HFFc6 (cell line): ENCODE results near the gene KIF7. TPM values are rescaled to one million over a fixed set of nuclear protein-coding genes. Genes with fewer than 3 reads are reported as not detected.
"Not testable (repeated sequence)": the region's sequence is repeated elsewhere in the genome, so short reads cannot be mapped to it uniquely, and the experiment has no call there.

ENCODE experiments used
- DNase-seq: peaks from one replicate; pipeline ENCODE4 v3.0.0-alpha.2; 2018
- H3K27ac Mint-ChIP-seq: 2 replicates; pipeline ENCODE4 v1.8.0; 2020; ENCODE audit warnings: mild to moderate bottlenecking, mixed read lengths
- H3K27me3 Mint-ChIP-seq: 2 replicates; pipeline ENCODE4 v1.8.0; 2021; ENCODE audit warnings: mild to moderate bottlenecking, moderate library complexity, mixed read lengths; ENCODE audit not compliant: insufficient read depth
- H3K36me3 Mint-ChIP-seq: 2 replicates; pipeline ENCODE4 v1.8.0; 2021; ENCODE audit warnings: low read depth, mixed read lengths
- H3K4me1 Mint-ChIP-seq: 2 replicates; pipeline ENCODE4 v1.8.0; 2020; ENCODE audit warnings: low read depth, mixed read lengths
- H3K4me3 Mint-ChIP-seq: 2 replicates; pipeline ENCODE4 v1.8.0; 2020; ENCODE audit warnings: mild to moderate bottlenecking, moderate library complexity, mixed read lengths
- H3K9me3 Mint-ChIP-seq: 2 replicates; pipeline ENCODE4 v1.8.0; 2020; ENCODE audit warnings: mild to moderate bottlenecking, mixed read lengths
- total RNA-seq, 6 experiments: library from RNA; stranded (reverse); fragmentation: NEBNext Ultra II Directional; extraction: Animal tissue kit (Norgen Biotek cat#: 25700); gene quantifications; 2 replicates in 1 of 6; 3 replicates in 5 of 6; pipeline ENCODE4 v1.2.3, GENCODE V29; 2021
- TF ChIP-seq, protein P1 (sequence below): fragments of 200-600 bp; sonication (generic); IDR thresholded peaks from 2 replicates; pipeline ENCODE4 v1.5.0; 2021; ENCODE audit warnings: antibody characterized with exemption, mild to moderate bottlenecking

KIF7 gene
- total RNA-seq, 6 experiments from 2014 or later = 21.9 to 27.3 (median 24.5) TPM

DNA sequence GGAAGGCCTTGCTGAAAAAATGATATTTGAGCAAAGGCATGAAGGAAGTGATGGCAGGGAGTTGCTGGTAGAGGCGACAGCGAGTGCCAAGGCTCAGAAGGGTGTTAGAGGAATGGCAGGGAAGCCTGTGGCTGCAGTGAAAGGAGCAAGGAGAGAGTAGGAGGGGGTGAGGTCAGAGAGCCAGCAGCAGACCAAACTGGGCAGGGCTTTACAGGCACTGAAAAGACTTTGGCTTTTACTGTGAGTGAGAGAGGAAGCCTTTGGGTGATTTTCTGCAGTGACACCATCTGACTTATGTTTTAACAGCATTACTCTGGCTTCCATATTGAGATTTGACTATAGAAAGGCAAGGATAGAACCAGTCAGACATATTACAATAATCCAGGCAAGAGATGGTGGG is 68.6 kb downstream of the KIF7 start:
- Mint-ChIP-seq H3K4me3 (no peak overlapping the region), H3K4me1 (0 out of 2 replicates have a peak, but pooled peaks cover under 1% of the 10 kb centered on the region), H3K36me3 (no peaks in the 10 kb centered on the region)

DNA sequence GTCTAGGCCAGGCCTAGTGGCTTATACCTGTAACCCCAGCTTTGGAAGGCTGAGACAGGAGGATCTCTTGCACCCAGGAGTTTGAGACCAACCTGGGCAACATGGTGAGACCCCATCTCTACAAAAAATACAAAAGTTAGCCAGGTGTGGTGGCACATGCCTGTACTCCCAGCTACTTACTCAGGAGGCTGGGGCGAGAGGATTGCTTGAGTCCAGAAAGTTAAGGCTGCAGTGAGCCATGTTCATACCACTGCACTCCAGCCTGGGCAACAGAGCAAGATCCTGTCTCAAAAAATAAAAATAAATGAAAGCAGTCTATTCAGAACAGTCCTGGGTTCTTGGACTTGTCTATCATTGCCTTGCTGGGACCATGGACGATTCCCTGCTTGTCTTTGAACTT is 74.5 kb downstream of the KIF7 start:
- not testable (repeated sequence) for H3K36me3 Mint-ChIP-seq, H3K9me3 Mint-ChIP-seq, DNase-seq, H3K27ac Mint-ChIP-seq, H3K4me3 Mint-ChIP-seq, H3K27me3 Mint-ChIP-seq
- H3K4me1 Mint-ChIP-seq = peaks cover 36% of the 10 kb centered on the region

More for the DNA sequence above, 68.6 kb downstream of the KIF7 start:
- no peak overlapping the region for H3K27ac Mint-ChIP-seq
- no peaks in the 10 kb centered on the region for H3K27me3 Mint-ChIP-seq
- TF ChIP-seq, protein P1, sequence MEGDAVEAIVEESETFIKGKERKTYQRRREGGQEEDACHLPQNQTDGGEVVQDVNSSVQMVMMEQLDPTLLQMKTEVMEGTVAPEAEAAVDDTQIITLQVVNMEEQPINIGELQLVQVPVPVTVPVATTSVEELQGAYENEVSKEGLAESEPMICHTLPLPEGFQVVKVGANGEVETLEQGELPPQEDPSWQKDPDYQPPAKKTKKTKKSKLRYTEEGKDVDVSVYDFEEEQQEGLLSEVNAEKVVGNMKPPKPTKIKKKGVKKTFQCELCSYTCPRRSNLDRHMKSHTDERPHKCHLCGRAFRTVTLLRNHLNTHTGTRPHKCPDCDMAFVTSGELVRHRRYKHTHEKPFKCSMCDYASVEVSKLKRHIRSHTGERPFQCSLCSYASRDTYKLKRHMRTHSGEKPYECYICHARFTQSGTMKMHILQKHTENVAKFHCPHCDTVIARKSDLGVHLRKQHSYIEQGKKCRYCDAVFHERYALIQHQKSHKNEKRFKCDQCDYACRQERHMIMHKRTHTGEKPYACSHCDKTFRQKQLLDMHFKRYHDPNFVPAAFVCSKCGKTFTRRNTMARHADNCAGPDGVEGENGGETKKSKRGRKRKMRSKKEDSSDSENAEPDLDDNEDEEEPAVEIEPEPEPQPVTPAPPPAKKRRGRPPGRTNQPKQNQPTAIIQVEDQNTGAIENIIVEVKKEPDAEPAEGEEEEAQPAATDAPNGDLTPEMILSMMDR = no peak
- no peaks in the 10 kb centered on the region for H3K9me3 Mint-ChIP-seq
- no peak for DNase-seq

DNA sequence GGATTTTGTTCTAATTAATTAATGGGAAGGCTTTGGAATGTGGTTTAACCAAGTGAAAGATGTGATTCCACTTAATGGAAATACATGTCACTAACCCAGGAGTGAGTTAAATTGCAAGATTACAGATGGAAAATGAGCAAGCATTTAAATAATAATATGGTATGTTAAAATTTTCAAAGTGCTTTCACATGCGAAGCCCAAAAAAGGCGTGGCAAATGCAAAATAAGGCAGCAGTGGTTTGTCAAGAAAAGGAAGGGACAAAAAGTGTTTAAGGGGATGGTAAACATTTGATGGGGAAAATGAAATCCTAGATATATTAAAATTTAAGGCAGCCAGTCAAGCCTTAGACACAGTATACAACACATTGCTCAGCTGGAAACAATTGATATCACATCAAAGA is 77.1 kb downstream of the KIF7 start:
- peak overlapping the region; percentile 89 for H3K4me3 Mint-ChIP-seq
- peaks cover 4% of the 10 kb centered on the region; the same call in 1 of the 2 replicates for H3K27me3 Mint-ChIP-seq
- TF ChIP-seq, protein P1 = no peak
- H3K9me3 Mint-ChIP-seq = no peaks in the 10 kb centered on the region
- peaks cover 36% of the 10 kb centered on the region for H3K4me1 Mint-ChIP-seq
- H3K36me3 Mint-ChIP-seq = peaks cover 6% of the 10 kb centered on the region; the same call in 1 of the 2 replicates
- DNase-seq = no peak
- H3K27ac Mint-ChIP-seq = peak overlapping the region; percentile 79; the same call in 1 of the 2 replicates

Other genes with a start within 250 kb of the KIF7 start
- gene RHCG, start 158.9 kb downstream of the KIF7 start, total RNA-seq = not detected
- gene TICRR, start 80.0 kb downstream of the KIF7 start, total RNA-seq = 1 to 10 TPM; 3.0 to 6.0 (median 5.0) TPM
- gene PLIN1, start 23.9 kb upstream of the KIF7 start, total RNA-seq = not detected
- 1 to 10 TPM; 2.1 to 4.6 (median 3.0) TPM for gene PEX11A, start 35.3 kb upstream of the KIF7 start, total RNA-seq
- gene WDR93, start 35.3 kb upstream of the KIF7 start, total RNA-seq = under 1 TPM in 1 of 6 experiments, not detected in 5; 0.21 TPM
- gene MESP1, start 95.8 kb upstream of the KIF7 start, total RNA-seq = under 1 TPM; 0.13 to 0.57 (median 0.26) TPM
- under 1 TPM in 3 of 6 experiments, not detected in 3; 0.19 to 0.26 (median 0.21) TPM for gene MESP2, start 120.9 kb upstream of the KIF7 start, total RNA-seq
- 100 to 1,000 TPM; 502 to 857 (median 524) TPM for gene ANPEP, start 159.4 kb upstream of the KIF7 start, total RNA-seq
- 10 to 100 TPM; 30.9 to 37.9 (median 33.4) TPM for gene AP3S2, start 238.5 kb upstream of the KIF7 start, total RNA-seq